Tibial nerve (tissue), 3 donors: ENCODE data around the gene UBR4.

ENCODE experiments used
- CTCF ChIP-seq, 5 experiments: fragments of 200-600 bp in 3 of 5; fragments of 450-650 bp in 2 of 5; sonication (generic) in 3 of 5; IDR thresholded peaks; one replicate each; pipeline ENCODE4 v1.5.1; 2016 to 2019; ENCODE audit warnings: antibody characterized with exemption in 5 of 5, mild to moderate bottlenecking in 3 of 5, moderate library complexity in 2 of 5
- POLR2A ChIP-seq, 2 donors: fragments of 450-650 bp; IDR thresholded peaks; one replicate each; pipeline ENCODE4 v1.6.1; 2017; ENCODE audit warnings: antibody characterized with exemption in 2 of 2, mild to moderate bottlenecking in 2 of 2, moderate library complexity in 2 of 2

GRCh38 chr1:19081218-19081893 is 128.7 kb downstream of the UBR4 start:
- TF ChIP-seq POLR2A (IDR thresholded peaks at IDR 0.05) (no peak), CTCF (IDR thresholded peaks at IDR 0.05) (no peak)
